Measurements from ENCODE around the gene DLGAP4. TPM values are rescaled to one million over a fixed set of nuclear protein-coding genes. Genes with fewer than 3 reads are reported as not detected.

DLGAP4 gene
- polyA plus RNA-seq, 1 of the 3 experiments (the other 2 are of a cell fraction): 31.2 TPM

DNA sequence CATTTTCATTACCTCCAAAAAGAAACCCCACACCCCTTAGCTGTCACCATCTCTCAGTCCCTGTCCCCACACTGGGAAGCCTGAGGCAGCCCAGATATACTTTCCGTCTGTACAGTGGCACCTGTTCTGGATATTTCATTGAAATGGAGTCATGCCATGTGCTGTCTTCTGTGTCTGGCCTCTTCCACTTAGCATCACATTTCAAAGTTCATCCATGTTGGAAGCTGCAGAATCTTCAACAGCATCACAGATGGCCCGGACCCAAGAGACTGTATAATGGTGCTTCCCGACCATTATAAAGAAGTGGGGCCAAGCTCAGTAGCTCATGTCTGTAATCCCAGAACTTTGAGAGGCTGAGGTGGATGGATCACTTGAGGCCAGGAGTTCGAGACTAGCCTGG lies 58.4 kb downstream of the DLGAP4 start:
- TF ChIP-seq RAD21 (IDR thresholded peaks at IDR 0.05; ENCODE audit: low read length) (no peak), FOXJ3 (CRISPR knock-in tag; IDR thresholded peaks at IDR 0.05) (no peak)
- Histone ChIP-seq H3K27me3 (ENCODE audit: insufficient read depth) (peaks cover 27% of the 10 kb centered on the region; the same call in 1 of the 2 replicates), H3K4me3 (ENCODE audit: low read depth in 2 of 2, low read length in 1 of 2) (no peak overlapping the region), H3F3A (replicated peaks; ENCODE audit: insufficient read depth) (no peaks in the 10 kb centered on the region), H3K9me3 (no peaks in the 10 kb centered on the region), H3K79me2 (ENCODE audit: insufficient read depth) (no peaks in the 10 kb centered on the region), H4K20me1 (ENCODE audit: insufficient read depth) (no peaks in the 10 kb centered on the region), H3K4me1 (ENCODE audit: control insufficient read depth in 1 of 2, insufficient read depth in 2 of 2, low read depth in 1 of 2, low read length in 1 of 2) (no peaks in the 10 kb centered on the region), H3K9ac (no peak overlapping the region), H2AFZ (ENCODE audit: low read depth) (no peak overlapping the region), H3K9me2 (no peaks in the 10 kb centered on the region), H3K4me2 (no peak overlapping the region), H3K36me3 (replicated peaks in 1 of 2; ENCODE audit: control insufficient read depth in 1 of 2, insufficient read depth in 2 of 2, low read length in 1 of 2) (no peaks in the 10 kb centered on the region), H3K27ac (ENCODE audit: low read depth in 2 of 2, low read length in 1 of 2) (no peak overlapping the region)
- 26% methylated on average over 4 of the region's 4 CpGs for WGBS (ENCODE audit: low lambda C conversion rate)
- POLR2A ChIA-PET: no interaction called here
- CTCF ChIA-PET: no interaction called here
- DNase-seq: no peak

DNA sequence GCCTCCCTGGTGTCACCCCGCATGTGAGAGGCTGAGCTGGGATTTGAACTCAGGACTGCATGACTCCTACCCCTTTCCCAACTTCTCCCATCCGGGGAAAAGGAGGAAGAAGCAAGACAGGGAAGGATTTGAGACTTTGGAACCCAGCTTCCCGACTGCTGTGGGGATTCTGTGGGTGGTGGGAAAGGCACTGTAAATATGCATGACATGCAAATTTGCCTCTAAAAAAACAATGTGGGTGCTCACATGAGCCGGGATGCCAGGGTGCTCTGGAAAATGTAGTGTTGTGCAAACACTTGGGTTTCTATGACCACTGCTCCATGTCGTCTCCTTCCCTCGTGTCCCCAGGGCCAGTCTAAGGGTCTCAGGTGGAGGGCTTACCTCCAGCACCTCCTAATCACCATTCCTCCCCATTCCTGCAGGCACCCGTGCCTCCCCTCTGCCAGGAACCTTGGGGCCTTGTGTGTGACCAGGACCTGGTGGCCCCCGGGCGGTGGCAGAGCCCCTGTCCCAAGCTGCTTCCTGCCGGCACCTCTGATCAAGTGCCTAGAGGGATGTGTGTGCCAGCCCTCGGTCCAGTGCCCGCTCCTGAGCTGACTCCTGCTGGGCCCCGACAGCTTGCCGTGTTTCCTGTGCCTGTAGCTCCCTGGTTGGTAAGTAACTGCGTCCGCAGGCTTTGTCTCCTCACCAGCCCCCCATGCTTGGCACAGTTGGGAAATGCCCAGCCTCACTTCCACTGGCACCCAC lies 60.7 kb downstream of the DLGAP4 start:
- Histone ChIP-seq H3K36me3 (replicated peaks in 1 of 2; ENCODE audit: control insufficient read depth in 1 of 2, insufficient read depth in 2 of 2, low read length in 1 of 2) (no peaks in the 10 kb centered on the region), H3K27ac (ENCODE audit: low read depth in 2 of 2, low read length in 1 of 2) (no peak overlapping the region), H3K79me2 (ENCODE audit: insufficient read depth) (no peaks in the 10 kb centered on the region), H3K4me3 (ENCODE audit: low read depth in 2 of 2, low read length in 1 of 2) (no peak overlapping the region), H3K27me3 (ENCODE audit: insufficient read depth) (peaks cover 27% of the 10 kb centered on the region; the same call in 1 of the 2 replicates), H2AFZ (ENCODE audit: low read depth) (no peak overlapping the region), H3K4me1 (ENCODE audit: control insufficient read depth in 1 of 2, insufficient read depth in 2 of 2, low read depth in 1 of 2, low read length in 1 of 2) (no peaks in the 10 kb centered on the region), H3F3A (replicated peaks; ENCODE audit: insufficient read depth) (no peaks in the 10 kb centered on the region), H3K9me2 (no peaks in the 10 kb centered on the region), H4K20me1 (ENCODE audit: insufficient read depth) (no peaks in the 10 kb centered on the region), H3K9ac (no peak overlapping the region), H3K9me3 (no peaks in the 10 kb centered on the region), H3K4me2 (no peak overlapping the region)
- CTCF ChIA-PET: interaction anchor here (0.7 kb wide), 1 partner anchor 73 kb away, joined by 3 read pairs; no protein-coding TSS in a partner anchor
- POLR2A ChIA-PET: no interaction called here
- TF ChIP-seq, protein P1, sequence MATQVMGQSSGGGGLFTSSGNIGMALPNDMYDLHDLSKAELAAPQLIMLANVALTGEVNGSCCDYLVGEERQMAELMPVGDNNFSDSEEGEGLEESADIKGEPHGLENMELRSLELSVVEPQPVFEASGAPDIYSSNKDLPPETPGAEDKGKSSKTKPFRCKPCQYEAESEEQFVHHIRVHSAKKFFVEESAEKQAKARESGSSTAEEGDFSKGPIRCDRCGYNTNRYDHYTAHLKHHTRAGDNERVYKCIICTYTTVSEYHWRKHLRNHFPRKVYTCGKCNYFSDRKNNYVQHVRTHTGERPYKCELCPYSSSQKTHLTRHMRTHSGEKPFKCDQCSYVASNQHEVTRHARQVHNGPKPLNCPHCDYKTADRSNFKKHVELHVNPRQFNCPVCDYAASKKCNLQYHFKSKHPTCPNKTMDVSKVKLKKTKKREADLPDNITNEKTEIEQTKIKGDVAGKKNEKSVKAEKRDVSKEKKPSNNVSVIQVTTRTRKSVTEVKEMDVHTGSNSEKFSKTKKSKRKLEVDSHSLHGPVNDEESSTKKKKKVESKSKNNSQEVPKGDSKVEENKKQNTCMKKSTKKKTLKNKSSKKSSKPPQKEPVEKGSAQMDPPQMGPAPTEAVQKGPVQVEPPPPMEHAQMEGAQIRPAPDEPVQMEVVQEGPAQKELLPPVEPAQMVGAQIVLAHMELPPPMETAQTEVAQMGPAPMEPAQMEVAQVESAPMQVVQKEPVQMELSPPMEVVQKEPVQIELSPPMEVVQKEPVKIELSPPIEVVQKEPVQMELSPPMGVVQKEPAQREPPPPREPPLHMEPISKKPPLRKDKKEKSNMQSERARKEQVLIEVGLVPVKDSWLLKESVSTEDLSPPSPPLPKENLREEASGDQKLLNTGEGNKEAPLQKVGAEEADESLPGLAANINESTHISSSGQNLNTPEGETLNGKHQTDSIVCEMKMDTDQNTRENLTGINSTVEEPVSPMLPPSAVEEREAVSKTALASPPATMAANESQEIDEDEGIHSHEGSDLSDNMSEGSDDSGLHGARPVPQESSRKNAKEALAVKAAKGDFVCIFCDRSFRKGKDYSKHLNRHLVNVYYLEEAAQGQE (IDR thresholded peaks at IDR 0.05; ENCODE audit: low read depth, low read length): no peak
- no peak for TF ChIP-seq JUND (IDR thresholded peaks at IDR 0.05)
- TF ChIP-seq EZH2phosphoT487 (IDR thresholded peaks at IDR 0.05; ENCODE audit: borderline replicate concordance, low read depth): no peak
- no peak for TF ChIP-seq NRF1 (IDR thresholded peaks at IDR 0.05; ENCODE audit: low read depth, low read length)
- TF ChIP-seq, protein P2, sequence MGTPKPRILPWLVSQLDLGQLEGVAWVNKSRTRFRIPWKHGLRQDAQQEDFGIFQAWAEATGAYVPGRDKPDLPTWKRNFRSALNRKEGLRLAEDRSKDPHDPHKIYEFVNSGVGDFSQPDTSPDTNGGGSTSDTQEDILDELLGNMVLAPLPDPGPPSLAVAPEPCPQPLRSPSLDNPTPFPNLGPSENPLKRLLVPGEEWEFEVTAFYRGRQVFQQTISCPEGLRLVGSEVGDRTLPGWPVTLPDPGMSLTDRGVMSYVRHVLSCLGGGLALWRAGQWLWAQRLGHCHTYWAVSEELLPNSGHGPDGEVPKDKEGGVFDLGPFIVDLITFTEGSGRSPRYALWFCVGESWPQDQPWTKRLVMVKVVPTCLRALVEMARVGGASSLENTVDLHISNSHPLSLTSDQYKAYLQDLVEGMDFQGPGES (IDR thresholded peaks at IDR 0.05; ENCODE audit: low read depth, low read length): no peak
- no peak for TF ChIP-seq FOXJ3 (CRISPR knock-in tag; IDR thresholded peaks at IDR 0.05)
- no peak for TF ChIP-seq SIN3A (IDR thresholded peaks at IDR 0.05; ENCODE audit: borderline replicate concordance, low read depth, low read length)
- TF ChIP-seq RFX5 (IDR thresholded peaks at IDR 0.05; ENCODE audit: low read length): no peak
- no peak for TF ChIP-seq TCF12 (IDR thresholded peaks at IDR 0.05)
- no peak for TF ChIP-seq EP300 (IDR thresholded peaks at IDR 0.05; ENCODE audit: borderline replicate concordance in 1 of 2, low read depth in 1 of 2, low read length in 1 of 2)
- no peak for TF ChIP-seq ELF1 (IDR thresholded peaks at IDR 0.05)
- no peak for TF ChIP-seq FOSL2 (IDR thresholded peaks at IDR 0.05; ENCODE audit: borderline replicate concordance, low read depth)
- TF ChIP-seq TAF1 (IDR thresholded peaks at IDR 0.05; ENCODE audit: borderline replicate concordance, low read depth, low read length): no peak
- TF ChIP-seq TEAD4 (IDR thresholded peaks at IDR 0.05; ENCODE audit: borderline replicate concordance, insufficient read depth): no peak
- TF ChIP-seq GATA2 (CRISPR knock-in tag; IDR thresholded peaks at IDR 0.05): no peak
- WGBS (ENCODE audit: low lambda C conversion rate): 53% methylated on average over 10 of the region's 16 CpGs
- no peak for DNase-seq

Data from SK-N-SH (cell line).